Measurements from ENCODE around the gene MRM1. TPM values are rescaled to one million over a fixed set of nuclear protein-coding genes. Genes with fewer than 3 reads are reported as not detected.

MRM1 gene
- total RNA-seq: 1 to 10 TPM; 4.8 to 7.5 (median 7.2) TPM

GRCh38 chr17:36601303-36602029 lies at the start of gene MRM1:
MRM1 (plus strand) TSS chr17:36601583; CDS start chr17:36601811, 228 bp downstream.
- DNase-seq (ENCODE audit: low spot score in 2 of 2): peak; percentile 83 to 88
- Histone ChIP-seq H3K9me3 (no peaks in the 10 kb centered on the region), H3K4me3 (peak within 1 kb of the TSS; percentile 57 to 92 (median 88)), H3K4me1 (peaks cover 3 to 7% of the 10 kb centered on the region in 2 donors), H3K27me3 (no peaks in the 10 kb centered on the region), H3K36me3 (no peaks in the 10 kb centered on the region), H3K27ac (peak within 1 kb of the TSS; percentile 72 to 86)
- intact Hi-C loops (cut with DNase I; ENCODE audit: low total_unique reads): loop anchor here (5.0 kb wide), 1 partner anchor 911 kb away; no protein-coding TSS in a partner anchor
- peak; percentile 6 to 67 (median 50) for TF ChIP-seq POLR2AphosphoS5 (IDR thresholded peaks at IDR 0.05)
- TF ChIP-seq CTCF (IDR thresholded peaks at IDR 0.05): no peak
- TF ChIP-seq POLR2A (IDR thresholded peaks at IDR 0.05): peak; percentile 56

- Histone ChIP-seq H3K27ac (no peak overlapping the region), H3K9me3 (no peaks in the 10 kb centered on the region), H3K36me3 (no peaks in the 10 kb centered on the region), H3K27me3 (no peaks in the 10 kb centered on the region), H3K4me3 (no peak overlapping the region), H3K4me1 (no peaks in the 10 kb centered on the region)
- intact Hi-C loops (cut with DNase I; ENCODE audit: low total_unique reads): no loop called here
- TF ChIP-seq POLR2AphosphoS5 (IDR thresholded peaks at IDR 0.05) (no peak), POLR2A (IDR thresholded peaks at IDR 0.05) (no peak), CTCF (IDR thresholded peaks at IDR 0.05) (no peak)
- DNase-seq (ENCODE audit: low spot score in 2 of 2): no peak
Measured at GRCh38 chr17:36553459-36553858, 47.9 kb upstream of the MRM1 start.

- Histone ChIP-seq H3K4me1 (no peaks in the 10 kb centered on the region), H3K4me3 (no peak overlapping the region), H3K27me3 (no peaks in the 10 kb centered on the region), H3K27ac (no peak overlapping the region), H3K36me3 (no peaks in the 10 kb centered on the region), H3K9me3 (no peaks in the 10 kb centered on the region)
- no peak for TF ChIP-seq POLR2A (IDR thresholded peaks at IDR 0.05)
- no peak for TF ChIP-seq CTCF (IDR thresholded peaks at IDR 0.05)
- no peak for TF ChIP-seq POLR2AphosphoS5 (IDR thresholded peaks at IDR 0.05)
- no peak for DNase-seq (ENCODE audit: low spot score in 2 of 2)
- intact Hi-C loops (cut with DNase I; ENCODE audit: low total_unique reads): no loop called here
Measured at GRCh38 chr17:36566081-36566480, 35.3 kb upstream of the MRM1 start.

GRCh38 chr17:36575028-36575427 lies 26.4 kb upstream of the MRM1 start:
- Histone ChIP-seq H3K4me1 (no peaks in the 10 kb centered on the region), H3K27me3 (no peaks in the 10 kb centered on the region), H3K9me3 (no peaks in the 10 kb centered on the region), H3K4me3 (no peak overlapping the region), H3K27ac (no peak overlapping the region), H3K36me3 (no peaks in the 10 kb centered on the region)
- DNase-seq (ENCODE audit: low spot score in 2 of 2): no peak
- TF ChIP-seq POLR2AphosphoS5 (IDR thresholded peaks at IDR 0.05): no peak
- no peak for TF ChIP-seq CTCF (IDR thresholded peaks at IDR 0.05)
- TF ChIP-seq POLR2A (IDR thresholded peaks at IDR 0.05): no peak
- intact Hi-C loops (cut with DNase I; ENCODE audit: low total_unique reads): no loop called here

GRCh38 chr17:36576793-36577192 lies 24.6 kb upstream of the MRM1 start:
- no peak overlapping the region for H3K4me3 ChIP-seq
- no peaks in the 10 kb centered on the region for H3K27me3 ChIP-seq
- intact Hi-C loops (cut with DNase I; ENCODE audit: low total_unique reads): no loop called here
- H3K36me3 ChIP-seq: no peaks in the 10 kb centered on the region
- TF ChIP-seq POLR2AphosphoS5 (IDR thresholded peaks at IDR 0.05) (no peak), CTCF (IDR thresholded peaks at IDR 0.05) (no peak), POLR2A (IDR thresholded peaks at IDR 0.05) (no peak)
- no peaks in the 10 kb centered on the region for H3K9me3 ChIP-seq
- no peak for DNase-seq (ENCODE audit: low spot score in 2 of 2)
- H3K4me1 ChIP-seq: no peaks in the 10 kb centered on the region
- H3K27ac ChIP-seq: no peak overlapping the region

Measured in breast epithelium (tissue), 4 donors.